KMS-11 (cell line): Measurements from ENCODE around the gene ZNF592.
A peak's percentile ranks its signal among the peaks of the same experiment; 100 is the strongest.

ENCODE experiments used
- H2AFZ ChIP-seq: fragments of 200-600 bp; sonication (generic); 2 replicates; pipeline ENCODE4 v1.6.1; 2016; ENCODE audit warnings: antibody characterized with exemption, mixed run types, low read depth
- H3K27ac ChIP-seq: fragments of 200-600 bp; sonication (generic); 2 replicates; pipeline ENCODE4 v1.6.1; 2016; ENCODE audit warnings: mild to moderate bottlenecking, mixed run types
- H3K27me3 ChIP-seq: fragments of 200-600 bp; sonication (generic); 2 replicates; pipeline ENCODE4 v1.6.1; 2017; ENCODE audit warnings: mild to moderate bottlenecking, low read depth, mixed run types, moderate library complexity; ENCODE audit not compliant: insufficient read depth
- H3K36me3 ChIP-seq: fragments of 200-600 bp; sonication (generic); 2 replicates; pipeline ENCODE4 v1.6.1; 2017; ENCODE audit warnings: mild to moderate bottlenecking, mixed run types; ENCODE audit not compliant: insufficient read depth
- H3K4me1 ChIP-seq: fragments of 200-600 bp; sonication (generic); 2 replicates; pipeline ENCODE4 v1.6.1; 2016; ENCODE audit warnings: mild to moderate bottlenecking, low read depth, mixed run types; ENCODE audit not compliant: poor library complexity, severe bottlenecking
- H3K4me2 ChIP-seq: fragments of 200-600 bp; sonication (generic); 2 replicates; pipeline ENCODE4 v1.7.0; 2016; ENCODE audit warnings: mild to moderate bottlenecking, mixed run types
- H3K4me3 ChIP-seq: fragments of 200-600 bp; sonication (generic); IDR thresholded peaks from 2 replicates; pipeline ENCODE4 v1.6.1; 2017; ENCODE audit warnings: low read depth, low read length, mixed read lengths; ENCODE audit not compliant: insufficient read depth
- H3K79me2 ChIP-seq: fragments of 200-600 bp; sonication (generic); 2 replicates; pipeline ENCODE4 v1.6.1; 2016; ENCODE audit warnings: low read depth, mixed run types; ENCODE audit not compliant: insufficient read depth
- H3K9ac ChIP-seq: fragments of 200-600 bp; sonication (generic); 2 replicates; pipeline ENCODE4 v1.6.1; 2016; ENCODE audit warnings: mild to moderate bottlenecking, mixed run types
- H4K20me1 ChIP-seq: fragments of 200-600 bp; sonication (generic); 2 replicates; pipeline ENCODE4 v1.6.1; 2016; ENCODE audit warnings: mild to moderate bottlenecking, mixed run types; ENCODE audit not compliant: insufficient read depth
- CTCF ChIP-seq: fragments of 200-600 bp; sonication (generic); conservative IDR thresholded peaks from 2 replicates; pipeline ENCODE4 v1.6.1; 2017; ENCODE audit warnings: low read depth, mild to moderate bottlenecking, antibody characterized with exemption, low read length, moderate library complexity, mixed read lengths

The ZNF592 gene

GRCh38 chr15:84716036-84716732 is 32.2 kb upstream of the ZNF592 start, which contains the start of gene SEC11A:
Gene SEC11A, minus strand, starts transcription at chr15:84716139. Its CDS starts 64 bp downstream, at chr15:84716075.
- Histone ChIP-seq H4K20me1 (no peaks in the 10 kb centered on the region), H3K27ac (peak within 1 kb of the TSS; percentile 78), H3K79me2 (peaks cover 48% of the 10 kb centered on the region), H3K36me3 (0 out of 2 replicates have a peak, but pooled peaks cover 4% of the 10 kb centered on the region), H3K4me2 (peak within 1 kb of the TSS; percentile 100), H2AFZ (peak within 1 kb of the TSS; percentile 84), H3K4me1 (peaks cover 39% of the 10 kb centered on the region), H3K9ac (peak within 1 kb of the TSS; percentile 69), H3K27me3 (no peaks in the 10 kb centered on the region), H3K4me3 (no peak within 1 kb of the TSS)
- no peak for TF ChIP-seq CTCF

DNA sequence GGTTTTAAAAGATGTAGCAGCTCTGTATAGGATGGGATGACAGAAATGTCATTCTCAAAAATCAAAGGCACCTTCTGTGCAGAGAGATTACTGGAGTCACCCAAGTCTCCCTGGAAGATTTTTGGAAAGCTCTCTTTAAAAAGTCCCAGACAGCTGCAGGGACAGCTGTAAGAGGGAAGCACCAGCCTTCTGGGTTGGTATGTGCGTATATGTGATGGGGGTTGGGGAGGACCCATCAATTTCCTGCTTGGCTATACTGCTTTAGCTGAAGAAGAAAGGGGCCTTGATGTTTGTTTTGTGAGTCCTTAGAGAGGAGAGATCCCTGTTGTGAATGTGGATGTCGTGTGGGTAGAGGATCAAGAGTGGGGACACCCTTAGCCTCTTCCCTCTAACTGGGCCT is 27.0 kb upstream of the ZNF592 start:
- no peaks in the 10 kb centered on the region for H3K36me3 ChIP-seq
- no peaks in the 10 kb centered on the region for H3K27me3 ChIP-seq
- no peak overlapping the region for H2AFZ ChIP-seq
- no peak overlapping the region for H3K9ac ChIP-seq
- no peak overlapping the region for H3K27ac ChIP-seq
- H3K4me3 ChIP-seq: no peak overlapping the region
- H3K4me2 ChIP-seq: no peak overlapping the region
- no peaks in the 10 kb centered on the region for H3K79me2 ChIP-seq
- no peak for TF ChIP-seq CTCF
- peaks cover 19% of the 10 kb centered on the region for H3K4me1 ChIP-seq
- no peaks in the 10 kb centered on the region for H4K20me1 ChIP-seq

DNA sequence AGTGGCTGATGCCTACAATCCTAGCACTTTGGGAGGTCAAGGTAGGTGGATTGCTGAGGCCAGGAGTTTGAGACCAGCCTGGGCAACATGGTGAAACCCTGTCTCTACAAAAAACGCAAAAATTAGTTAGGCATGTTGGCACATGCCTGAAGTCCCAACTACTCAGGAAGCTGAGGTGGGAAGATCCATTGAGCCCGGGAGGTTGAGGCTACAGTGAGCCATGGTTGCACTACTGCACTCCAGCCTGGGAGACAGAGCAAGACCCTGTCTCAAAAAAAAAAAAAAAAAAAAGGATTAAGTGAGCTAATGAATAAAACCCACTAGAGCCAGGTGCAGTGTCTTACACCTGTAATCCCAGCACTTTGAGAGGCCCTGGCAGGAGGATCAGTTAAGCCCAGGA is 25.8 kb upstream of the ZNF592 start:
- Histone ChIP-seq H3K4me2 (no peak overlapping the region), H3K79me2 (no peaks in the 10 kb centered on the region), H3K27ac (no peak overlapping the region), H3K4me1 (peaks cover 14% of the 10 kb centered on the region), H3K9ac (no peak overlapping the region), H2AFZ (no peak overlapping the region), H4K20me1 (no peaks in the 10 kb centered on the region), H3K36me3 (no peaks in the 10 kb centered on the region), H3K27me3 (no peaks in the 10 kb centered on the region), H3K4me3 (no peak overlapping the region)
- no peak for TF ChIP-seq CTCF

DNA sequence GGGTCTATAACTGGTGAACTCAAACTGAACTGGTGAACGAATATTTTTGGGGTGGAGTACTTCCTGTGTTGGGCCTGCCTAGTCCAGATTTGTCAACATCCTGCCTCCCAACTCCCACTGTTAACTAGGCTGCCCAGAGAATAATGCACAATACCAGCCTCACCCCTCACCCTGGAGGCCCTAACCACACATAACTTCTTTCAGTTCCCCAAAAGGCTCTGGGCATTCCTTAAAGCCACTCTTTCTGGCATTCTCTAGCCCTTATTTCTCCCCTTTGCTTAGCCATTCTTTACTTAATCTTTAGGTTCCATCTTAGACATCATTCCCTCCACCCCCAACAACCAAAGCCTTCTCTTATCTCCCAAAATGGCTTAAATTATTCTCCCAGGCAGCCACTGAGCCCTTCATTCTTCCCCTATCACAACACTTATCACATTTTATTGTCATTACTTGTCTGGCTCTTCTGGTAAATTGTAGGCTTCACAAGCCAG is 23.3 kb upstream of the ZNF592 start:
- no peak overlapping the region for H3K9ac ChIP-seq
- no peak for TF ChIP-seq CTCF
- H4K20me1 ChIP-seq: no peaks in the 10 kb centered on the region
- peaks cover 14% of the 10 kb centered on the region for H3K4me1 ChIP-seq
- H3K4me2 ChIP-seq: peak overlapping the region; percentile 43; the same call in 1 of the 2 replicates
- no peaks in the 10 kb centered on the region for H3K27me3 ChIP-seq
- no peak overlapping the region for H3K4me3 ChIP-seq
- H3K36me3 ChIP-seq: no peaks in the 10 kb centered on the region
- 0 out of 2 replicates have a peak overlapping the region, but pooled peaks have one; percentile 2 for H2AFZ ChIP-seq
- peak overlapping the region; percentile 9; the same call in 1 of the 2 replicates for H3K27ac ChIP-seq
- H3K79me2 ChIP-seq: no peaks in the 10 kb centered on the region
